KBM-7 (cell line): ENCODE data around the gene CCSER2.
"Not testable (repeated sequence)": the region's sequence is repeated elsewhere in the genome, so short reads cannot be mapped to it uniquely, and the experiment has no call there.

Experiments
- DNase-seq: peaks from one replicate; pipeline ENCODE4 v3.0.0-alpha.2; 2015
- in situ Hi-C: fragments of 300-500 bp; cut with MboI; formaldehyde crosslinking; loops from 2 replicates; pipeline ENCODE4 v1.14.3; 2020; ENCODE audit warnings: low sequenced_read_pairs, low pct_unique_long_range_greater_than_20kb, mixed read lengths

Gene CCSER2

GRCh38 chr10:84412482-84412881, 84.1 kb downstream of the CCSER2 start:
- in situ Hi-C loops, result no loop called here
- DNase-seq, result peak; percentile 72

DNA sequence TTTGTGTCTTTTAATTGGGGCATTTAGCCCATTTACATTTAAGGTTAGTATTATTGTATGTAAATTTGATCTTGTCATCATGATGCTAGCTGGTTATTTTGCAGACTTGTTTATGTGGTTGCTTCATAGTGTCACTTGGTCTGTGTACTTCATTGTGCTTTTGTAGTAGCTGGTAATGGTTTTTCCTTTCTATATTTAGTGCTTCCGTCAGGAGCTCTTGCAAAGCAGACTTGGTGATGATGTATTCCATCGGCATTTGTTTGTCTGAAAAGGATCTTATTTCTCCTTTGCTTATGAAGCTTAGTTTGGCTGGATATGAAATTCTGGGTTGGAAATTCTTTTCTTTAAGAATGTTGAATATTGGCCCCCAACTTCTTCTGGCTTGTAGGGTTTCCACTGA, 85.7 kb downstream of the CCSER2 start:
- in situ Hi-C loops, DNase-seq: not testable (repeated sequence)

- in situ Hi-C loops, result no loop called here
- DNase-seq, result peak; percentile 51
Observed at GRCh38 chr10:84415539-84416244, 87.3 kb downstream of the CCSER2 start.

- in situ Hi-C loops, result no loop called here
- DNase-seq, result no peak
Observed at GRCh38 chr10:84416245-84416555, 87.8 kb downstream of the CCSER2 start.

DNA sequence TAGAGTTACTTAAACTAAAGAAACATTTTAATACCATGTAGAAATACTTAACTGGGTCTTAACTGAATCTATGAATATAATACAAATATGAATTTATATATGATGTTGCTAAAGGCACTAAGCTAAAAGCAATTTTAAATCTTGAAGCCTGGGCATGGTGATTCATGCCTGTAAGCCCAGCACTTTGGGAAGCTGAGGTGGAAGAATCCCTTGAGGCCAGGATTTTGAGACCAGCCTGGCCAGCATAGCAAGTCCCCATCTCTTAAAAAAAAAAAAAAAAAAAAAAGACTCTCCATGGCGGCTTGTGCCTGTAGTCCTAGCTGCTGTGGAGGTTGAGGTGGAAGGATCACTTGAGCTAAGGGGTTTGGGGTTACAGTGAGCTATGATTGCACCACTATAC, 95.3 kb downstream of the CCSER2 start:
- in situ Hi-C loops, result no loop called here
- no peak for DNase-seq

- in situ Hi-C loops, result no loop called here
- peak; percentile 75 for DNase-seq
Observed at GRCh38 chr10:84424731-84425167, 96.4 kb downstream of the CCSER2 start.

DNA sequence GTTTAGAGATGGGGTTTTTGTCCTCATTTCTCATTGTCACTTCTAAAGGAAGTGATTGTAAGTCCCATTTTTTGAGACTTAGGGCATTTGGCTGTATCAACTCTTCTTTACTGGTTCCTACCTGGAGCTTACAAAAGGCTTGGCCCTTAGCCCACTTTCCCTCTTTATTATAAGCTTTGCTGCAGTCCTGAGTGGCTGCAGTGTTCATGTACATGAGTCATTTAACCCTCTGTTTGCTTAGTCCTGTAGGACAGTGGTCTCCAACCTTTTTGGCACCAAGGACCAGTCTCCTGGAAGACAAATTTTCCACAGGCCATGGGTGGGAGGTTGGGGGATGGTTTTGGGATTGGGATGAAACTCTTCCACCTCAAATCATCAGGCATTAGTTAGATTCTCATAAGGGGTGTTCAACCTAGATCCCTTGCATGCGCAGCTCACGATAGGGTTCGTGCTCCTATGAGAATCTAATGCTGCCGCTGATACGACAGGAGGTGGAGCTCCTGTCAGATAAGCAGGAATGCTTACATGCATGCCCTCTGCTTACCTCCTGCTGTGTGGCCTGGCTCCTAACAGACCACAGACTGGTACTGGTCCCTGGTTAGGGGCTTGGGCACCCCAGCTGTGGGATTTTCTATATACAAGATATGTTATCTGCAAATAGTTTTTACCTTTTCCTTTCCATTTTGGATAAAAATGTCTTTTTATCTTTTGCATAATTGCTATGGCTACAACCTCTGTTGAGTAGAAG, 99.7 kb downstream of the CCSER2 start:
- in situ Hi-C loops, result no loop called here
- no peak for DNase-seq

- in situ Hi-C loops, result no loop called here
Observed at GRCh38 chr10:84428711-84429110, 100.3 kb downstream of the CCSER2 start.

GRCh38 chr10:84429926-84430520, 101.6 kb downstream of the CCSER2 start:
- peak; percentile 64 for DNase-seq
- in situ Hi-C loops, result no loop called here

More at GRCh38 chr10:84428711-84429110, 100.3 kb downstream of the CCSER2 start:
- DNase-seq, result no peak

- in situ Hi-C loops, result no loop called here
- DNase-seq, result no peak
Observed at GRCh38 chr10:84432891-84433290, 104.5 kb downstream of the CCSER2 start.

GRCh38 chr10:84440781-84441180, 112.4 kb downstream of the CCSER2 start:
- in situ Hi-C loops, result no loop called here
- no peak for DNase-seq

- in situ Hi-C loops, result no loop called here
- DNase-seq, result no peak
Observed at GRCh38 chr10:84447701-84448400, 119.5 kb downstream of the CCSER2 start.

- DNase-seq, in situ Hi-C loops: not testable (repeated sequence)
Observed at GRCh38 chr10:84449351-84449750, 121.0 kb downstream of the CCSER2 start.

DNA sequence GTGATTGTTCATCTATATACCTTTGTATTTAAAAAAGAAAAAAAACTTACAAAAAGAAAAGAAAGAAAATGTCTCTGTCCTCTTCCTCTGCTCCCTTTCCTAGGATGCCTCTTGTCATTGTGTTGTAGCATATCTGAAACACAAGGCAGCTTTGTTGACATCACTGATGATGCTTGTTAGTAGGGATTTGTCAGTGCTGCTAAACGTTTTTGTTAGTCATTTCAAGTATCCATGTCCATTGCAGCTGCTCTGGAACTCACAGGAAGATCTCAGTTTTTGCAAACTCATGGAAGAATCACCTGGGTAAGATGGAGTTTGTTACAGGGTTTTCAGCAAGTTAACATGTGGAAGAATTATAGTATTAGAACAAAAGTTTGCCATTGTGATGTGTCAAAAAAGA, 123.6 kb downstream of the CCSER2 start:
- in situ Hi-C loops, result no loop called here
- no peak for DNase-seq

GRCh38 chr10:84453303-84453702, 124.9 kb downstream of the CCSER2 start:
- no peak for DNase-seq

GRCh38 chr10:84456126-84456525, 127.7 kb downstream of the CCSER2 start:
- no peak for DNase-seq
- in situ Hi-C loops, result no loop called here

More at GRCh38 chr10:84453303-84453702, 124.9 kb downstream of the CCSER2 start:
- in situ Hi-C loops, result no loop called here

DNA sequence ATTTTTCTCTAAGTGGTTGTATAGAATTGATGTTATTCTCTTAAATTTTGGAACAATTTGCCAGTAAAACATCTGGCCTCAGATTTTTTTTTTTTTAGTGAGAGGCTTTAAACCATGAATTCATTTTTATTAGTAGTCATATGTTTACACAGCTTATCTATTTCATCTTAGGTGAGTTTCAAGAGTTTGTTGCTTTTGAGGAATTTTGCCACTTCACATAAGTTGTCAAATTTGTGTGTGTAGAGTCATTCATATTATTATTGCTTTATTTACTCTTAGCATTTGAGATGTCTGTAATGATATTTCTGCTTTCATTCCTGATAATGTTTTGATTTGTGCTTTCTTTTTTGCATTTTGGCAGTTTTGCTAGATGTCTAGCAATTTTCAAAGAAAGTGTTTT, 132.1 kb downstream of the CCSER2 start:
- no peak for DNase-seq
- in situ Hi-C loops, result no loop called here

DNA sequence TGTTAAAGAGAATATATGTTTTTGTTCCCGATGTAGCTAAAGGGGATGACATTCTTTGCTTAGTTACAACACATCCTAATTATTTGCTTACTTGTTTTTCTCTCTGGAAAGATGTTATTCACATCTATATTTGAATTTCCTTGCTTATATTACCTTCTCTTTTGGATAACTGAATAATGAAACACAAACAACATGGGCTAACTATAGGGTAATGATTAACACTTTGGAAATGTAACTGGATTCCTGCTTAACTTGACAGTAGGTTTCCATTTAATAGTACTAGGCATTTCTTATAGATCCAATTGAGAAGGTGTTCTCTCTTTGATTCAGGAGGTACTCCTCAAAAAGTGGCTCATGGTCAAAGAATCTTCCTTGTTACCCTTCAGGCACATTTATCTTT, 141.1 kb downstream of the CCSER2 start:
- in situ Hi-C loops, result no loop called here

DNA sequence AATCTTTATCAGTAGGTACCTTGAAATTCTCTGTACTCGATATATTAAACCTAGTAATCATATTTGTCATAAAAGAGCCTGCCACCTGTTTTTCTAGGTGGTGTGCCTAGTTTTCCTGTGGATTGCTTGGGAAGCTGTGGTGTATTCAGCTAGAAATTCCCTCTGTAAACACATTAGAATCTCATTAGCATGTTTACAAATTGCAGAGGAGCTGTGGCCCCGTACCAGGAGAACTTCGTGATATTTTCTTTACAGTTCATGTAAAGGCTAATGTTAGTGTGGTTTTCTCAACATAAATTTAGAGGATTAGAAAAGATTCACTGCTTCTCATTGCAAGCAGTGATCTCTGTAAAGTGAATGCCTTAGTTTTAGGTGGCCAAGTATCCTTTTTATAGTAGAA, 144.7 kb downstream of the CCSER2 start:
- no peak for DNase-seq
- in situ Hi-C loops, result no loop called here

More for the DNA sequence above, 141.1 kb downstream of the CCSER2 start:
- no peak for DNase-seq
